GM19023 (cell line): ENCODE measurements around the gene HEPN1.
A peak's percentile ranks its signal among the peaks of the same experiment; 100 is the strongest.
"Not testable (repeated sequence)": the region's sequence is repeated elsewhere in the genome, so short reads cannot be mapped to it uniquely, and the experiment has no call there.

ENCODE experiments used
- ATAC-seq: cut with Tn5 transposase; IDR thresholded peaks from one replicate; pipeline ENCODE4 v1.9.1; 2021; ENCODE audit warnings: mild to moderate bottlenecking, moderate library complexity; ENCODE audit not compliant: unreplicated experiment

Gene HEPN1

GRCh38 chr11:124938970-124939369, 19.9 kb downstream of the HEPN1 start:
- ATAC-seq: no peak

GRCh38 chr11:124941703-124942102, 22.7 kb downstream of the HEPN1 start:
- no peak for ATAC-seq

GRCh38 chr11:124942466-124943253, 23.6 kb downstream of the HEPN1 start:
- no peak for ATAC-seq

DNA sequence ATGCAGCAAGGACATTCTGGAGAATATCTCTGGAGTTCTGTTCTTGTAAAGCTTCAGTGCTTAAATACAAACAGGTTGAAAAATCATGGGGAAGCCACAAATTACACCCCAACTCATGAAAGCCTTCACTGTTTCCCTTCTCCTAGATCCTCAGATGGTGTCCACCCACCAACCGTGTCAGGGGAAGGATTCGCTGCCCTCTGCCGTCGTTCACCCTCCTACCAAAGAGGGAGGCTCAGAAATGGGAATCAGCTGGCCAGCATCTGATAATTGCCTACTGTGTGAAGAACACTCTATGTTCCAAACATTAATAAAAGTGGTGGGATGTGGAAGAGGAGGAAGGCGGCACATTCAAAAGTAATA, 24.2 kb downstream of the HEPN1 start:
- ATAC-seq: no peak

GRCh38 chr11:124943741-124944140, 24.7 kb downstream of the HEPN1 start:
- ATAC-seq: no peak

DNA sequence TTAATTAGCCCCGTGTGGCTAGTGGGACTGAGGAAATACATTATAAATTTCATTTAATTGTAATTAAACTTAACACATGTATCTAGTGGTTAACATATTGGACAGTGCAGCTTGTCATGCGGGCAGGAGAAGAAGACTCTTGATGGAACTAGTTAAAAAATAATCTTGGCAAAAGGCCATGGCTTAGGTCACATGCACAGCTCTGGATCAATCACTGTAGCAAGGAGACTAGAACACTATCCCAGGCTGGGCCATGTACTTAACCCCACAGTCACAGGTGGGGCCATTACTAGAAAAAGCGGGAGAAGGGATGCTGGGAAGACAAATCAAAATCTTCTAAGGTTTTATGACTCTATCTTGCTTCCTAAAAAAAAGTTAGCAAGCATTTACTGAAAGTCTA, 25.5 kb downstream of the HEPN1 start:
- no peak for ATAC-seq

GRCh38 chr11:124945826-124946225, 26.8 kb downstream of the HEPN1 start:
- ATAC-seq: no peak

GRCh38 chr11:124946735-124947141, 27.7 kb downstream of the HEPN1 start:
- ATAC-seq: no peak

GRCh38 chr11:124950601-124951330, 31.7 kb downstream of the HEPN1 start:
- ATAC-seq: no peak

GRCh38 chr11:124951341-124951740, 32.3 kb downstream of the HEPN1 start:
- no peak for ATAC-seq

GRCh38 chr11:124953753-124954589, 34.9 kb downstream of the HEPN1 start, which contains the start of gene CCDC15:
TSS of gene CCDC15 (plus strand) at chr11:124954202. CDS start at chr11:124954733, 531 bp downstream.
- ATAC-seq: peak; percentile 100

DNA sequence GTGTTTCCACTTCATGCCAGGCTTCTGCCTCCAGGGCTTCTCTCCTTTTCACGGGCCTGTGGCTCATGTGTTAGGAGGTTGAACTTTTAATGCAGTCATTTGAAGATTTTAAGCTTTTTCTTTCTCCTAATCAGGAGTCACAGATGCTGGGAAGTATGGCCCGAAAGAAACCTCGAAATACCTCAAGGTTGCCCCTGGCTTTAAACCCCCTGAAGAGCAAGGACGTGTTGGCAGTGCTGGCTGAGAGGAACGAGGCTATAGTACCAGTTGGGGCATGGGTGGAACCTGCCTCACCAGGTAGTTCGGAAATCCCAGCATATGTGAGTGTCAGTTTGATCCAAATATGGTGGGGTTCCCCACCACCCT, 35.5 kb downstream of the HEPN1 start:
- ATAC-seq: no peak

DNA sequence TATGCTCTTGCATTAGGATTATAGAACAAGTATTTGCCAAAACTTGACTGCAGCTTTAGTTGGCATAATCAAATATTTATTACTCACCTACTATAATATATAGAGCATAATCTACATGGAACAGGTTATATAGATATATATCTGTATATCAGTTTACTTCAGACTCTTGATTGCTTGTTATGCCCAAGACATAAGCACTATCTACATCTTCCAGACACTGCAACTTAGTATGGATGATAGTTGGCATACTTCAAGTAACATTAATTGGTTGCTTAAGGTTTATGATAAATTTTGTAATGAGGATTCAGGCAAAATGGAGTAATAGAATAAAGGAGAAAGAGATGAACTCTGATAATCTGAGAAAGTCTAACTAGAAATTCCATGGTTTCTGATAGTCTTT, 36.0 kb downstream of the HEPN1 start:
- ATAC-seq: no peak

DNA sequence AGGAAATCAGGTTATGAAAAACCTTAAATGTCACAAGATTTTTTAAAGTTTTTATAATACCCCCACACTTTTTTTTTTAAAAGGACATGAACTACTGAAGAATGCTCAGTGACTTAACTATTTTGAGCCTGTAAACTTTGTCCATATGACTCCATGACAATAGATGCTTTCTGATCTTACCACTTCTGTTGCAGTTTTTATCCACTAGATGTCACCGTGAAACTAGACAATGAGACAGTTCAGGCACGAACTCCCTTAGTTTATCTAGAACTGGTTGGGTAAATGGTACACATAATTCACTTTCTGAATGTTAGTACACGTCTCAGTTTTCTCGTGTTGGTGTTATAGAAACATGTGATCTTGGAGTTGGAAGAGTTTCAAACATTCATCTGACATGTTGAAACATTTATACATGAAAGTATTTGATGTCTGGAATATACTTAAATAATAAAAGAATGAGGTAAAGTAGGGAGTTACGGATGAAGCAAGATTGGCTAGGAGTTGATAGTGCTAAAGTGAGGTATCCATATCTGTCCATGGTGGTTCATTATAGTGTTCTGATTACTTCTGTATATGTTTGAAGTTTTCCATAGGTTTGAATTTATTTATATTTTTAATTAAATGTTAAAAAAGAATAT, 43.0 kb downstream of the HEPN1 start:
- peak; percentile 83 for ATAC-seq

GRCh38 chr11:124968197-124968596, 49.1 kb downstream of the HEPN1 start:
- not testable (repeated sequence) for ATAC-seq
